Neural progenitor cell (in vitro differentiated cells): ENCODE measurements around the gene MGAT3. TPM values are rescaled to one million over a fixed set of nuclear protein-coding genes. Genes with fewer than 3 reads are reported as not detected.

Experiments used
- DNase-seq: peaks from one replicate; pipeline ENCODE4 v3.0.0-alpha.2; 2016; ENCODE audit warnings: low spot score
- H2AFZ ChIP-seq: fragments of 200-600 bp; sonication (generic); replicated peaks from 2 replicates; pipeline ENCODE4 v1.6.1; 2016; ENCODE audit warnings: antibody characterized with exemption
- H3F3A ChIP-seq: fragments of 200-600 bp; sonication (generic); 2 replicates; pipeline ENCODE4 v1.6.1; 2016; ENCODE audit warnings: antibody characterized with exemption, low read depth
- H3K27ac ChIP-seq: fragments of 200-600 bp; sonication (generic); 2 replicates; pipeline ENCODE4 v1.5.1; 2016; ENCODE audit warnings: mild to moderate bottlenecking
- H3K27me3 ChIP-seq: fragments of 200-600 bp; sonication (generic); 2 replicates; pipeline ENCODE4 v1.6.1; 2016; ENCODE audit warnings: mild to moderate bottlenecking, moderate library complexity
- H3K36me3 ChIP-seq: fragments of 200-600 bp; sonication (generic); 2 replicates; pipeline ENCODE4 v1.5.1; 2016
- H3K4me1 ChIP-seq: fragments of 200-600 bp; sonication (generic); 2 replicates; pipeline ENCODE4 v1.6.1; 2016; ENCODE audit warnings: mixed run types
- H3K4me2 ChIP-seq: fragments of 200-600 bp; sonication (generic); 2 replicates; pipeline ENCODE4 v1.6.1; 2016
- H3K4me3 ChIP-seq: fragments of 200-600 bp; sonication (generic); 2 replicates; pipeline ENCODE4 v1.5.1; 2016
- H3K79me2 ChIP-seq: fragments of 200-600 bp; sonication (generic); 2 replicates; pipeline ENCODE4 v1.6.1; 2016; ENCODE audit warnings: low read depth
- H3K9ac ChIP-seq: fragments of 200-600 bp; sonication (generic); 2 replicates; pipeline ENCODE4 v1.6.1; 2016
- H3K9me3 ChIP-seq: fragments of 200-600 bp; sonication (generic); 2 replicates; pipeline ENCODE4 v1.5.1; 2016; ENCODE audit warnings: low read depth
- H4K20me1 ChIP-seq: fragments of 200-600 bp; sonication (generic); 2 replicates; pipeline ENCODE4 v1.6.1; 2016; ENCODE audit warnings: low read depth
- H3K27ac Mint-ChIP-seq: 3 replicates; pipeline ENCODE4 v1.8.0; 2021; ENCODE audit warnings: mixed read lengths
- H3K27me3 Mint-ChIP-seq: 2 replicates; pipeline ENCODE4 v1.8.0; 2022; ENCODE audit warnings: low read depth, mild to moderate bottlenecking, inconsistent platforms, moderate library complexity, mixed read lengths; ENCODE audit not compliant: insufficient read depth
- H3K36me3 Mint-ChIP-seq: 3 replicates; pipeline ENCODE4 v1.8.0; 2021; ENCODE audit warnings: mixed read lengths
- H3K4me1 Mint-ChIP-seq: 3 replicates; pipeline ENCODE4 v1.8.0; 2021; ENCODE audit warnings: mixed read lengths
- H3K4me3 Mint-ChIP-seq: 3 replicates; pipeline ENCODE4 v1.8.0; 2021; ENCODE audit warnings: mild to moderate bottlenecking, moderate library complexity, mixed read lengths
- H3K9me3 Mint-ChIP-seq: 3 replicates; pipeline ENCODE4 v1.8.0; 2020; ENCODE audit warnings: mixed read lengths
- EZH2 ChIP-seq: fragments of 200-600 bp; sonication (generic); IDR thresholded peaks from 2 replicates; pipeline ENCODE4 v1.6.1; 2017; ENCODE audit warnings: antibody characterized with exemption, mild to moderate bottlenecking, moderate library complexity
- EZH2phosphoT487 ChIP-seq: fragments of 200-600 bp; sonication (generic); IDR thresholded peaks from 2 replicates; pipeline ENCODE4 v1.6.1; 2017; ENCODE audit warnings: antibody characterized with exemption
- total RNA-seq: library from RNA; depleted of rRNA; stranded (reverse); fragments of >200 nt; gene quantifications from 2 replicates; pipeline ENCODE4 v1.2.3, GENCODE V29; 2015; ENCODE audit warnings: low replicate concordance
- TF ChIP-seq, protein P1 (sequence below): fragments of 200-600 bp; sonication (generic); IDR thresholded peaks from 2 replicates; pipeline ENCODE4 v1.5.1; 2017; ENCODE audit warnings: antibody characterized with exemption, mild to moderate bottlenecking

The MGAT3 gene
- total RNA-seq, 1 donor from 2014 or later: 7.5 TPM

DNA sequence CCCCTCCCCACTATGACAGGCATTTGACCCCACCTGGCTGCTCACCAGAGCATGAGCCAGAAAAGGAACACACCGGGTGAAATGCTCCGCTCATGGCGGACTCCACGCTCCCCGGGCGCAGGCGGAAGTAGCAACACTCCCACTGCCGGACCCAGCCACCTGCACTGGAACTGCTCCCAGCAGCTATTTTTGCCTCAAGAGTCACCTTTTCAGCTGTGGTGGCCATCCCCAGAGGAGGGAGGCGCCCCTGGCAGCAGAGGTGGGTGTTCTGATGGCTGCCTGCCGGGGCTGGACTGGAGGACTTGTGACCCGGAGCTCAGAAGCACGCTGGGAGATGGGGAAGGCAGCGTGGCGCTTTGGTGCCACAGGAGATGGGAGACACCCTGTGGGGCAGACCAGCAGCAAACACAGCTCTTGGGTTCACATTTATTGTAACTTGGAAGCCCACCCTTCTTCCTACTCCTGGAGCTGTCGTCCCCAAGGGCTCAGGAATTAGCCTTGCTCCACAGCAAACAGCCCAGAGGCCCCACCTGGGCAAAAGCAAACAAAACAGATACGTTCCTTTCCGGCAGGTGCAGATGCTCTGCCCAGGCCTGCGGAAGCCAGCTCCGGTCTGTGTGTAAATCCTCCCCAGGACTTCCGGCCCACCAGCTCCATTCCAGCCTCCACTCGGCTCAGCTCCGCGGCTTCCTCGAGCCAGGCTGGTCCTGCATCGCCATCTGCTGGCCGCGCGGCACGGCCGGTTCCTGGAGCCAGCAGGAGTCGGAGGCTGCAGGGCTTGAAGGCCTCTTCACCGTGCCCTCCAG is 72.1 kb downstream of the MGAT3 start:
- Histone ChIP-seq H3F3A (peaks cover 77% of the 10 kb centered on the region), H3K27me3 (no peaks in the 10 kb centered on the region), H3K4me2 (peak overlapping the region; percentile 49), H3K9ac (no peak overlapping the region), H3K36me3 (no peaks in the 10 kb centered on the region), H3K4me1 (peaks cover 10% of the 10 kb centered on the region), H2AFZ (no peak overlapping the region), H3K4me3 (no peak overlapping the region), H3K9me3 (no peaks in the 10 kb centered on the region), H3K27ac (no peak overlapping the region), H3K79me2 (peaks cover 38% of the 10 kb centered on the region), H4K20me1 (peaks cover 72% of the 10 kb centered on the region)
- Mint-ChIP-seq H3K4me3 (peak overlapping the region; percentile 60), H3K27me3 (peaks cover 2% of the 10 kb centered on the region), H3K9me3 (no peaks in the 10 kb centered on the region), H3K36me3 (peaks cover 5% of the 10 kb centered on the region), H3K27ac (no peak overlapping the region), H3K4me1 (peaks cover 59% of the 10 kb centered on the region)
- peak; percentile 95 for DNase-seq
- TF ChIP-seq, protein P1, sequence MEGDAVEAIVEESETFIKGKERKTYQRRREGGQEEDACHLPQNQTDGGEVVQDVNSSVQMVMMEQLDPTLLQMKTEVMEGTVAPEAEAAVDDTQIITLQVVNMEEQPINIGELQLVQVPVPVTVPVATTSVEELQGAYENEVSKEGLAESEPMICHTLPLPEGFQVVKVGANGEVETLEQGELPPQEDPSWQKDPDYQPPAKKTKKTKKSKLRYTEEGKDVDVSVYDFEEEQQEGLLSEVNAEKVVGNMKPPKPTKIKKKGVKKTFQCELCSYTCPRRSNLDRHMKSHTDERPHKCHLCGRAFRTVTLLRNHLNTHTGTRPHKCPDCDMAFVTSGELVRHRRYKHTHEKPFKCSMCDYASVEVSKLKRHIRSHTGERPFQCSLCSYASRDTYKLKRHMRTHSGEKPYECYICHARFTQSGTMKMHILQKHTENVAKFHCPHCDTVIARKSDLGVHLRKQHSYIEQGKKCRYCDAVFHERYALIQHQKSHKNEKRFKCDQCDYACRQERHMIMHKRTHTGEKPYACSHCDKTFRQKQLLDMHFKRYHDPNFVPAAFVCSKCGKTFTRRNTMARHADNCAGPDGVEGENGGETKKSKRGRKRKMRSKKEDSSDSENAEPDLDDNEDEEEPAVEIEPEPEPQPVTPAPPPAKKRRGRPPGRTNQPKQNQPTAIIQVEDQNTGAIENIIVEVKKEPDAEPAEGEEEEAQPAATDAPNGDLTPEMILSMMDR: peak; percentile 93
- no peak for TF ChIP-seq EZH2phosphoT487
- peak; percentile 33 for TF ChIP-seq EZH2

DNA sequence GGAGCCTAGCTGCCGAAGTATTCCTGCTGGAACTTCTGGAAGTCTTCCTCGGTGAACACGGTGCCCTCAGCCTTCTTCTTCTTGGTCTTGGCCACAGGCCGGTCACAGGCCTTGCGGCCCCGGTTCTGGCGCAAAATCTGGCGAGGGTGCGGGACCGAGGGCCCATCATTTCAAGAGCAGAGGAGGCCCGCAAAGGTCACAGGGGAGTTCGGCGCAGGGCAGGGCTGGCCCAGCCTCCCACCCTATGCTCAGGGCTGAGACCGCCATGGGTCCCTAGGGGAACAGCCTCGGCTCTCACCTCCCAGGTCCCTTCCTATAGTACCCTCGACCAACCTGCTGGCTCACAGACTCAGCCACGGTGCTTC is 72.7 kb downstream of the MGAT3 start:
- Histone ChIP-seq H3K9me3 (no peaks in the 10 kb centered on the region), H3F3A (peaks cover 77% of the 10 kb centered on the region), H4K20me1 (peaks cover 66% of the 10 kb centered on the region), H3K27ac (no peak overlapping the region), H3K79me2 (peaks cover 32% of the 10 kb centered on the region), H3K4me3 (no peak overlapping the region), H3K4me2 (peak overlapping the region; percentile 49), H3K27me3 (no peaks in the 10 kb centered on the region), H2AFZ (no peak overlapping the region), H3K36me3 (no peaks in the 10 kb centered on the region), H3K9ac (no peak overlapping the region), H3K4me1 (peaks cover 14% of the 10 kb centered on the region)
- Mint-ChIP-seq H3K27ac (no peak overlapping the region), H3K4me3 (peak overlapping the region; percentile 30), H3K9me3 (no peaks in the 10 kb centered on the region), H3K36me3 (peaks cover 5% of the 10 kb centered on the region), H3K4me1 (peaks cover 64% of the 10 kb centered on the region), H3K27me3 (peaks cover 2% of the 10 kb centered on the region)
- no peak for DNase-seq
- no peak for TF ChIP-seq EZH2
- TF ChIP-seq, protein P1: no peak
- no peak for TF ChIP-seq EZH2phosphoT487

DNA sequence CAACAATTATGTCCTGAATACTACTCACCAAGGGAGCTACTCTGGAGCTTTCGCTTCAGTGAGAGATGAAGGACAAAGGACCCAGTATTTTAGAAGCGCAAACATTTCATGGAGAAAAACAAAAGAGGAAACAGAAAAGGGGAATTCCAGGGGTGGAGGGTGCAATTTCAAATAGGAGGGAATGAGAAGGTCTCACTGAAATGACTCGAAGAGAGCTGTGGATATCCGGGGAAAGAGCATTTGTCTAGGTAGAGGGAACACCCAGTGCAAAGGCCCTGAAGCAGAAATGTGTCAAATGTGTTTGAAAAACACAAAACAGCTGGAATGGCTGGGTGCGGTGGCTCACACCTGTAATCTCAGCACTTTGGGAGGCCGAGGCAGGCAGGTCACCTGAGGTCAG is 73.3 kb downstream of the MGAT3 start:
- H3K36me3 ChIP-seq: no peaks in the 10 kb centered on the region
- peaks cover 19% of the 10 kb centered on the region for H3K4me1 ChIP-seq
- H3K27me3 Mint-ChIP-seq: peaks cover 2% of the 10 kb centered on the region
- no peak for DNase-seq
- H3K27me3 ChIP-seq: no peaks in the 10 kb centered on the region
- H3K9me3 Mint-ChIP-seq: no peaks in the 10 kb centered on the region
- no peak overlapping the region for H3K27ac Mint-ChIP-seq
- no peak overlapping the region for H3K4me2 ChIP-seq
- peaks cover 59% of the 10 kb centered on the region for H4K20me1 ChIP-seq
- no peaks in the 10 kb centered on the region for H3K36me3 Mint-ChIP-seq
- peak overlapping the region; percentile 24 for H3K4me3 Mint-ChIP-seq
- H3F3A ChIP-seq: peaks cover 72% of the 10 kb centered on the region
- peaks cover 59% of the 10 kb centered on the region for H3K4me1 Mint-ChIP-seq
- H3K9ac ChIP-seq: no peak overlapping the region
- H3K79me2 ChIP-seq: peaks cover 30% of the 10 kb centered on the region
- TF ChIP-seq EZH2 (no peak), EZH2phosphoT487 (no peak)
- TF ChIP-seq, protein P1: no peak
- no peak overlapping the region for H2AFZ ChIP-seq
- no peak overlapping the region for H3K4me3 ChIP-seq
- H3K27ac ChIP-seq: no peak overlapping the region
- H3K9me3 ChIP-seq: no peaks in the 10 kb centered on the region
